ENCODE data around the gene CAPZA2. TPM values are rescaled to one million over a fixed set of nuclear protein-coding genes. Genes with fewer than 3 reads are reported as not detected.

The CAPZA2 gene
- 188 and 240 TPM in 2 replicates for total RNA-seq

DNA sequence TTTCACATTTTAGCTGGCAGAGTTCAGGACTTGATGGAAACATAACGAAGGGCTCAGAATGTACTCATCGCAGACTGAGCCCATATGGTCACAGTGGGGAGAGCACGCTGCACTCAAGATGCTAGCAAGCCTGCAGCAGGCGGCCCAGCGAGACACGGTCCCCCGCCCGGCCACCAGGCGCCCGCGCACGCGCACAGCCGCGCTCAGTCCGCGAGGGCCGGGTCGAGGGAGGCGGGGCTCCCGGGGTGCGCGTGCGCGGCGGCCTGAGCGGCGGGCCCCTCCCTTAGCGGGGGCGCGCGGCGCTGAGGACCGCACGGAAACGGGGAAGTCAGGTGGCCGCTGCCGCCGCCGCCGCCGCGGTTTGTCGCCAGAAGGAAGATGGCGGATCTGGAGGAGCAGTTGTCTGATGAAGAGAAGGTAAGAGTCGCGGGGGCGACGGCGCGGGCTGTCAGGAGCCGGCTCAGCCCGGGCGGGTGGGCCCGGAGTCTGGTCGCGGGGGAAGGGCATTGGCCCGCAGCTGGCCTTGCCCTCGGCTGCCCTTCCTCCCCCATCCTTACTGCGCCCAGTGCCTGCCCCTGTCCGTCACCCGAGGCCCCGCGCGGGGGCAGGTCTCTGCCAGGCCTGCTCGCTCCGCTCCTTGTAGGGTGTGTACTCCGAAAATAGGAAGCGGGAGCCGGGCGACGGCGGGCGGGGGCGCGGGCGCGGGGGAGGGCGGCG is at the start of gene CAPZA2:
Gene CAPZA2 (plus strand): TSS at position 354 of the 717 bp plus-strand sequence. CDS start 25 bp downstream, at position 379.

GRCh38 chr7:116953372-116953905 is 91.1 kb downstream of the CAPZA2 start, which contains the start of gene ST7:
TSS of gene ST7 (plus strand) at chr7:116953501. CDS start at chr7:116953541, 40 bp downstream.

Other genes starting within 250 kb of the CAPZA2 start
- gene MET, start 190.4 kb upstream of the CAPZA2 start, total RNA-seq = 25.4 and 50.3 TPM in 2 replicates
- 12.0 and 13.8 TPM in 2 replicates for gene ST7, start 90.9 kb downstream of the CAPZA2 start, total RNA-seq